Measurements from ENCODE around the gene FBXO44.

Gene FBXO44

GRCh38 chr1:11671544-11672286 lies 17.0 kb downstream of the FBXO44 start:
- Histone ChIP-seq H3K4me1 (no peaks in the 10 kb centered on the region), H3K27ac (no peak overlapping the region), H3K9me3 (ENCODE audit: control insufficient read depth, low read length) (no peaks in the 10 kb centered on the region)

GRCh38 chr1:11673089-11673769 lies 18.6 kb downstream of the FBXO44 start:
- no peaks in the 10 kb centered on the region for H3K9me3 ChIP-seq (ENCODE audit: control insufficient read depth, low read length)
- TF ChIP-seq, protein P1, sequence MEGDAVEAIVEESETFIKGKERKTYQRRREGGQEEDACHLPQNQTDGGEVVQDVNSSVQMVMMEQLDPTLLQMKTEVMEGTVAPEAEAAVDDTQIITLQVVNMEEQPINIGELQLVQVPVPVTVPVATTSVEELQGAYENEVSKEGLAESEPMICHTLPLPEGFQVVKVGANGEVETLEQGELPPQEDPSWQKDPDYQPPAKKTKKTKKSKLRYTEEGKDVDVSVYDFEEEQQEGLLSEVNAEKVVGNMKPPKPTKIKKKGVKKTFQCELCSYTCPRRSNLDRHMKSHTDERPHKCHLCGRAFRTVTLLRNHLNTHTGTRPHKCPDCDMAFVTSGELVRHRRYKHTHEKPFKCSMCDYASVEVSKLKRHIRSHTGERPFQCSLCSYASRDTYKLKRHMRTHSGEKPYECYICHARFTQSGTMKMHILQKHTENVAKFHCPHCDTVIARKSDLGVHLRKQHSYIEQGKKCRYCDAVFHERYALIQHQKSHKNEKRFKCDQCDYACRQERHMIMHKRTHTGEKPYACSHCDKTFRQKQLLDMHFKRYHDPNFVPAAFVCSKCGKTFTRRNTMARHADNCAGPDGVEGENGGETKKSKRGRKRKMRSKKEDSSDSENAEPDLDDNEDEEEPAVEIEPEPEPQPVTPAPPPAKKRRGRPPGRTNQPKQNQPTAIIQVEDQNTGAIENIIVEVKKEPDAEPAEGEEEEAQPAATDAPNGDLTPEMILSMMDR (IDR thresholded peaks at IDR 0.05): no peak
- no peak overlapping the region for H3K4me2 ChIP-seq (ENCODE audit: low read length)
- H3K79me2 ChIP-seq: no peaks in the 10 kb centered on the region
- no peak overlapping the region for H2AFZ ChIP-seq
- no peaks in the 10 kb centered on the region for H3K36me3 ChIP-seq (ENCODE audit: control insufficient read depth, insufficient read depth, low read length)
- H3K27ac ChIP-seq: no peak overlapping the region
- no peaks in the 10 kb centered on the region for H3K27me3 ChIP-seq (ENCODE audit: control insufficient read depth, insufficient read depth, low read length)
- no peaks in the 10 kb centered on the region for H3K4me1 ChIP-seq
- H3K4me3 ChIP-seq (ENCODE audit: low read depth, low read length): no peak overlapping the region
- no peak overlapping the region for H3K9ac ChIP-seq

More at GRCh38 chr1:11671544-11672286, 17.0 kb downstream of the FBXO44 start:
- no peaks in the 10 kb centered on the region for H3K79me2 ChIP-seq
- H3K9ac ChIP-seq: no peak overlapping the region
- no peaks in the 10 kb centered on the region for H3K27me3 ChIP-seq (ENCODE audit: control insufficient read depth, insufficient read depth, low read length)
- TF ChIP-seq, protein P1 (IDR thresholded peaks at IDR 0.05): no peak
- no peak overlapping the region for H3K4me3 ChIP-seq (ENCODE audit: low read depth, low read length)
- H3K36me3 ChIP-seq (ENCODE audit: control insufficient read depth, insufficient read depth, low read length): no peaks in the 10 kb centered on the region
- H3K4me2 ChIP-seq (ENCODE audit: low read length): no peak overlapping the region
- no peak overlapping the region for H2AFZ ChIP-seq

DNA sequence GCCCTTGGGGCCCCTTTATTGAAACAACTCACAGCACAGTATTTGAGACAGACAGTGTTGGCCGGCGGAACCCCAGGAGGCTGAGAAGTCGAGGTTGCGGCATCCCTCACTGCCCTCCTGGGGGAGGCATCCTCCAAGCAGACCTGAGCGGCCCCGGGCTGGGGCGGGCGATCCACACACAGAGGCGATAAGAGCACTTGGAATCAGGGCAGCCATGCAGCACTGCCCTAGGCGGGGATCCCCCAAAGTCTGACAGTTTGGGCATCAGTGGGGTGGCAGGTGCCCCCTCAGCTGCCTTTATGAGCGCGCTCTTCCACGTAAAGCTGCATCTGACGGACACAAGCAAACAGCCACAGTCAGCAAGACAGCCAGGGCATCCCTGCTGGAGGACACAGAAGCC lies 19.8 kb downstream of the FBXO44 start:
- no peaks in the 10 kb centered on the region for H3K27me3 ChIP-seq (ENCODE audit: control insufficient read depth, insufficient read depth, low read length)
- no peaks in the 10 kb centered on the region for H3K36me3 ChIP-seq (ENCODE audit: control insufficient read depth, insufficient read depth, low read length)

GRCh38 chr1:11675325-11675724 lies 20.6 kb downstream of the FBXO44 start:
- Histone ChIP-seq H3K4me3 (ENCODE audit: low read depth, low read length) (no peak overlapping the region), H3K27ac (no peak overlapping the region), H3K4me2 (ENCODE audit: low read length) (no peak overlapping the region), H3K27me3 (ENCODE audit: control insufficient read depth, insufficient read depth, low read length) (no peaks in the 10 kb centered on the region), H3K9ac (no peak overlapping the region), H3K4me1 (no peaks in the 10 kb centered on the region), H2AFZ (no peak overlapping the region), H3K9me3 (ENCODE audit: control insufficient read depth, low read length) (no peaks in the 10 kb centered on the region), H3K36me3 (ENCODE audit: control insufficient read depth, insufficient read depth, low read length) (no peaks in the 10 kb centered on the region), H3K79me2 (no peaks in the 10 kb centered on the region)
- TF ChIP-seq, protein P1 (IDR thresholded peaks at IDR 0.05): no peak

More for the DNA sequence above, 19.8 kb downstream of the FBXO44 start:
- no peaks in the 10 kb centered on the region for H3K9me3 ChIP-seq (ENCODE audit: control insufficient read depth, low read length)
- H3K9ac ChIP-seq: no peak overlapping the region
- H3K79me2 ChIP-seq: no peaks in the 10 kb centered on the region
- no peak overlapping the region for H2AFZ ChIP-seq
- no peaks in the 10 kb centered on the region for H3K4me1 ChIP-seq
- no peak overlapping the region for H3K4me2 ChIP-seq (ENCODE audit: low read length)
- no peak overlapping the region for H3K4me3 ChIP-seq (ENCODE audit: low read depth, low read length)
- TF ChIP-seq, protein P1 (IDR thresholded peaks at IDR 0.05): no peak
- no peak overlapping the region for H3K27ac ChIP-seq

All from parathyroid adenoma (tissue), 2 donors.